Lung (tissue), 12 donors: ENCODE data around the gene PREPL. TPM values are rescaled to one million over a fixed set of nuclear protein-coding genes. Genes with fewer than 3 reads are reported as not detected.

Source experiments
- ATAC-seq: fragments of 200-7000 bp; cut with Tn5 transposase; one replicate; pipeline ENCODE4 v1.9.1; 2020; ENCODE audit warnings: moderate number of reproducible peaks; ENCODE audit not compliant: insufficient read depth, low FRiP score
- DNase-seq, 3 donors: peaks; one replicate each; pipeline ENCODE4 v3.0.0-alpha.2; 2013 to 2017
- H3K27ac ChIP-seq, 2 donors: one replicate each; pipeline ENCODE4 v1.5.1; 2013; ENCODE audit warnings: mild to moderate bottlenecking in 2 of 2, moderate library complexity in 2 of 2, control low read depth in 1 of 2, inconsistent platforms in 1 of 2, low read depth in 1 of 2, low read length in 1 of 2
- H3K27me3 ChIP-seq, 3 donors: one replicate each; pipeline ENCODE4 v1.5.1; 2013; ENCODE audit warnings: low read length in 2 of 3; ENCODE audit not compliant: control insufficient read depth in 3 of 3, insufficient read depth in 3 of 3
- H3K36me3 ChIP-seq, 4 donors: one replicate each; pipeline ENCODE4 v1.5.1; 2013; ENCODE audit warnings: low read length in 4 of 4, mild to moderate bottlenecking in 1 of 4, moderate library complexity in 1 of 4; ENCODE audit not compliant: control insufficient read depth in 4 of 4, insufficient read depth in 4 of 4
- H3K4me1 ChIP-seq, 5 donors: one replicate each; pipeline ENCODE4 v1.5.1; 2013; ENCODE audit warnings: low read length in 5 of 5, mild to moderate bottlenecking in 2 of 5, moderate library complexity in 1 of 5; ENCODE audit not compliant: control insufficient read depth in 5 of 5, insufficient read depth in 5 of 5
- H3K4me3 ChIP-seq: one replicate; pipeline ENCODE4 v1.5.1; 2013; ENCODE audit warnings: mild to moderate bottlenecking, control low read depth, moderate library complexity
- H3K9ac ChIP-seq, 2 donors: one replicate each; pipeline ENCODE4 v1.5.1; 2013; ENCODE audit warnings: low read length in 2 of 2, control low read depth in 1 of 2; ENCODE audit not compliant: insufficient read depth in 1 of 2
- H3K9me3 ChIP-seq, 4 donors: one replicate each; pipeline ENCODE4 v1.5.1; 2013; ENCODE audit warnings: low read length in 3 of 4, mild to moderate bottlenecking in 1 of 4, moderate library complexity in 1 of 4; ENCODE audit not compliant: control insufficient read depth in 4 of 4, insufficient read depth in 3 of 4
- WGBS, 2 donors: extraction: QIAGEN DNeasy Blood & Tissue Kit; methylation state at CpG; one replicate each; pipeline ENCODE4 v1.1.7; 2013; 5-methylcytosine and 5-hydroxymethylcytosine counted together
- polyA plus RNA-seq, 2 donors: library from polyadenylated mRNA; stranded (reverse); fragments of 200-250 nt; gene quantifications; one replicate each; pipeline ENCODE4 v1.2.1, GENCODE V29; 2013
- total RNA-seq, 2 donors: library from RNA; depleted of rRNA in 1 of 2; stranded (reverse); fragments of >200 nt in 1 of 2; gene quantifications; one replicate each; pipeline ENCODE4 v1.2.1, GENCODE V29; 2014 to 2021
- TF ChIP-seq, protein P1 (sequence below): IDR thresholded peaks from 2 replicates; pipeline ENCODE4 v1.5.1; 2012; ENCODE audit warnings: mild to moderate bottlenecking; ENCODE audit errors: control extremely low read depth, extremely low read depth
- donor health status: control.
- donor health status: control.
- donor health status: Bipolar disorder and iron deficiency.
- donor health status: healthy.
- donor health status: DM: yes; HTN: yes; CAD: no.

PREPL gene
- total and polyA plus RNA-seq, 4 donors: 8.3 to 101 (median 28.4) TPM

DNA sequence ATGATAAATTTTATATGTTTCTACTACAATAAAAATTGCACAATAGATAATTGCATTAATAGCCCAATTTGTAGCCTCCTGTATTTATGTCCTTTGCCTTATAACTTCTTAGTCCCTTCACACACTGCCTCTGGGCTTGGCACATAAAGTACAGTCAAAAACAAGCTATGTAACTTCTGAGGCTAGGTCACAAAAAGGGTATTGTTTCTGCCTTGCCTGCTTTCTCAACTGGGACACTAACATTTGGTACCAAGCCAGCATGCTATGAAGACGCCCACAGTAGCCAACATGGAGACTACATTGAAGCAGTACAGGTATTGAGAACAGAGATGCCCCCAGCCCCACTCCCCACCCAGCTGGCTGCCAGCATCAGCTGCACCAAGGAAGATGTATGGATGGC, 91.5 kb downstream of the PREPL start:
- no peaks in the 10 kb centered on the region for H3K4me1 ChIP-seq
- no peak for ATAC-seq

GRCh38 chr2:44267796-44268648, 93.3 kb downstream of the PREPL start:
- Histone ChIP-seq H3K9me3 (peaks cover 0 to 2% (median 0%) of the 10 kb centered on the region in 4 donors), H3K27ac (no peak overlapping the region), H3K36me3 (no peaks in the 10 kb centered on the region), H3K4me1 (no peaks in the 10 kb centered on the region), H3K9ac (no peak overlapping the region), H3K4me3 (no peak overlapping the region), H3K27me3 (no peaks in the 10 kb centered on the region)
- WGBS, 2 donors: 73 to 90% methylated on average over 7 of the region's 7 CpGs
- no peak for ATAC-seq
- peak in 1 of 3 donors; percentile 11 for DNase-seq
- TF ChIP-seq, protein P1, sequence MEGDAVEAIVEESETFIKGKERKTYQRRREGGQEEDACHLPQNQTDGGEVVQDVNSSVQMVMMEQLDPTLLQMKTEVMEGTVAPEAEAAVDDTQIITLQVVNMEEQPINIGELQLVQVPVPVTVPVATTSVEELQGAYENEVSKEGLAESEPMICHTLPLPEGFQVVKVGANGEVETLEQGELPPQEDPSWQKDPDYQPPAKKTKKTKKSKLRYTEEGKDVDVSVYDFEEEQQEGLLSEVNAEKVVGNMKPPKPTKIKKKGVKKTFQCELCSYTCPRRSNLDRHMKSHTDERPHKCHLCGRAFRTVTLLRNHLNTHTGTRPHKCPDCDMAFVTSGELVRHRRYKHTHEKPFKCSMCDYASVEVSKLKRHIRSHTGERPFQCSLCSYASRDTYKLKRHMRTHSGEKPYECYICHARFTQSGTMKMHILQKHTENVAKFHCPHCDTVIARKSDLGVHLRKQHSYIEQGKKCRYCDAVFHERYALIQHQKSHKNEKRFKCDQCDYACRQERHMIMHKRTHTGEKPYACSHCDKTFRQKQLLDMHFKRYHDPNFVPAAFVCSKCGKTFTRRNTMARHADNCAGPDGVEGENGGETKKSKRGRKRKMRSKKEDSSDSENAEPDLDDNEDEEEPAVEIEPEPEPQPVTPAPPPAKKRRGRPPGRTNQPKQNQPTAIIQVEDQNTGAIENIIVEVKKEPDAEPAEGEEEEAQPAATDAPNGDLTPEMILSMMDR: no peak

More for the DNA sequence above, 91.5 kb downstream of the PREPL start:
- Histone ChIP-seq H3K36me3 (no peaks in the 10 kb centered on the region), H3K9me3 (peaks cover 0 to 2% (median 0%) of the 10 kb centered on the region in 4 donors), H3K9ac (no peak overlapping the region), H3K27ac (no peak overlapping the region), H3K4me3 (no peak overlapping the region), H3K27me3 (no peaks in the 10 kb centered on the region)
- WGBS, 2 donors: 61 to 89% methylated on average over 1 of the region's 1 CpG
- TF ChIP-seq, protein P1: no peak
- no peak for DNase-seq

Other genes with a start within 250 kb of the PREPL start
- 10 to 100 TPM; 35.7 to 66.2 TPM for gene PPM1B, start 192.6 kb downstream of the PREPL start, total RNA-seq
- gene PPM1B, start 192.6 kb downstream of the PREPL start, polyA plus RNA-seq: 10 to 100 TPM; 18.2 to 23.5 TPM
- under 1 TPM; 0.09 to 0.54 TPM for gene SLC3A1, start 86.0 kb downstream of the PREPL start, total RNA-seq
- gene SLC3A1, start 86.0 kb downstream of the PREPL start, polyA plus RNA-seq: under 1 TPM; 0.10 to 0.12 TPM
- gene CAMKMT, start 453 bp upstream of the PREPL start, total RNA-seq: 10 to 100 TPM; 10.6 to 19.7 TPM
- gene CAMKMT, start 453 bp upstream of the PREPL start, polyA plus RNA-seq: 1 to 10 TPM; 3.6 to 6.3 TPM